GF-D8 (cell line): ENCODE measurements around the gene CYB561D2.

Experiments
- DNase-seq: peaks from one replicate; lab custom pipeline; 2025; lab: John Stamatoyannopoulos, UW

The CYB561D2 gene

DNA sequence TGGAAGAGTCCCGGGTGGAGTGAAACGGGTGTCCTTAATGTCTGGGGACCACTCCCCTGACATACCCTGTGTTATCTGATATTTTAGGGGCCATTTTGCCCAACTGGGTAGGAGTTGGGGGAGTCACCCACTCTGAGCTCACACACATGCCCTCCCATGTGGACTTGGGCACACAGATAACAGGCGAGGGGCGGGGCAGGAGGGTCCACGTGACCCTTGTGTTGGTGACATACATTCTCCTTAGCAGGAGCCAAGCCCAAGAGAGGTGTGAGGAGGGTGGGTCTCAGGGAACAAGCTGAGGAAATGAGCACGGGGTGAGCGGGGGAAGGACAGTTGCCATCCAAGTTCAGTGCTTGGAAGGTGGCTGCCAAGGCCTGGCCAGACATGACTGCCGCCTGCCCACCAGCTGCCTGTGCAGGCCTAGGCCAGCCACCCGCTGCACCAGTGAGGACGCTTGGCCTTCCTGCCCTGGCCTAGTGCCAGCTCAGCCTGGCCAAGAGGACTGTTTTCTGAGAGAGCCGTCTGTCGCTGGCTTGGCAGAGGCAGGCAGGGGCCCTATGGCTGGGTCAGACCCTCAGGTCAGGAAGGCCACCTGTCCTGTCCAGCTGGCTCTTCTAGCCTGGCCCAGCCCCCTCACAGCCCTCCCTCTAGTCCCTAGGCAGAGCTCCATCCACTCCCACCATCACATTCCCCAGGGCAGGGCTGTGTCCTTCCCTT is 40.0 kb downstream of the CYB561D2 start:
- DNase-seq, result no peak

DNA sequence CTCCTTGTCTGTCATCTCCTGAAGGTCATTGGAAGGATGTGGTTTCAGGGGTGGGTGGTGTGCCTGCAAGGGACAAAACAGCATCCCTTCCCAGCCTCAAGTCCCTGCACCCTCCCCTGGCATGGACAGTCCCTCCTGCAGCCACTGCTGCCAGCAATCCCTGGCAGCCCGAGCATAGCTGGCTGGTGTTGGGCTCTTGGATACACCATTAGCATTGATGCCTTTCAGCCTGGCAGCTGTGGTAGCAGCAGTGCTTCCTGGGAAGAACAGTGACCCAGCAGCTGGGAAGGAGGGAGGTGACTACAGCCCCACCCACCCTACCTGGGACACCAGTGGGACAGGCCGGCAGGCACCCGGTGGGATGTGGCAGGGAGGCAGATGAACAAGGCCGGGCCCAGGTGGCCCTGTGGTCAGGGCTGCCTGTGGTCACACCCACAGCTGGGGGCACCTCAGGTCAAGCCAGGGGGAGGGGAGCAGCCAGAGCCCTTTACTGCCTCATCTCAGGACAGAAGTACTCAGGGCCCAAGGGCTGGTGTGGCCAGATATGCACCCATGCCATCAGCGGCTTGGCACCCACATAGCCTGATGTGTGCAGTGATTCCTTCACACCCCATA is 41.5 kb downstream of the CYB561D2 start:
- no peak for DNase-seq

DNA sequence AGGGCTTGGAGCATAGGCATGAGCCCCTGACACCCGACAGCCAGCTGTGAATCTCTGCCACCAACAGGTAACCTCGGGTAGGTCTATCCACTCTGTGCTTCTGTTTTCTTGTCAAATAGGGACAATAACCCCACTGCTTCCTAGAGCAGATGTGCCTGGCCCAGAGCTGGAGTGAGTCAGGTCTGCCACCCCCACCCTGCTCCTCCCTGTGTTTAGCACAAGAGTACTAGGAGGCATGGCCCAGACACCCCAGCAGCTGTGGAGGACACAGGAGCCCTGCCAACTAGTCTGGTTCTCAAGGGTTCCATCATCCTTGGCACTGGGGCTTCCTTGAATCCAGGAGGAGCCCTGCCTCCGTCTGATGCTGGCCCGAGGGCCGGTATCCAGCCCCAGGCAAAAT is 42.4 kb downstream of the CYB561D2 start:
- no peak for DNase-seq

DNA sequence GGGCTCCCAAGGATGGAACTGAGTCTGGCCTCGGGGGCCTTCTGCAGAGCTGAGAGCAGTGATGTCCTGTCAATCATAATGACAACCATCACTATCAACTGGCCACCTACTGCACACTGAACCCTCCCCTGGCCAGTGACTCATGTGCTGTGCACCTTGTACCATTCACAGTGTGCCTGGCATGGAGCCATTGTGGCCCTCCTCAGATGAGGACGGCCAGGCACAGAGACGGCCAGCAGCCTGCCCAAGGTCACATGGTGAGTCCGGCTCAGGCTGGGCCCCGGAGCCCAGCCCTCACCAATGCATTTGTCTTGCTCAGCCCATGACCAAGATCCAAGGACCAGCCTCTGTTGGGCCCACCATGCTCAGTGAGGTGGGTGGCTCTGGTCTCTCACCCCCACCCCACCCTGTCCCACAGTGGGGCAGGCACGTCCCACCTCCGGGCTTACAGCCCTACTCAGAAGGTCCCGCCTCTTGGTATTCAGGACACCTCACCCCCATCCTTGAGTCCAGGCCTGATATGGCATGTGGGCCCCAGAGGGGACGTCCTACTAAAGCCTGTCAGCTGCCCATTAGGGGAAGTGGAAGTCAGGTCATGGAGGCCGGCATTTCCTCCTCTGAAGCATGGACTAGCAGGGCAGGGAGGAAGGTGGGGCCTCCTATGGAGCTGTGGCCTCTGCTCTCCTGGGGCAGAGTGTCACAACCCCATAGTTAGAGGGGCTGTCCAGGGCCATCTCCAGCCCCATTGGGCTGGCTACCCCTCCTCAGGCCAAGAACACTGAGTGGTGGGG is 44.6 kb downstream of the CYB561D2 start:
- DNase-seq, result no peak

DNA sequence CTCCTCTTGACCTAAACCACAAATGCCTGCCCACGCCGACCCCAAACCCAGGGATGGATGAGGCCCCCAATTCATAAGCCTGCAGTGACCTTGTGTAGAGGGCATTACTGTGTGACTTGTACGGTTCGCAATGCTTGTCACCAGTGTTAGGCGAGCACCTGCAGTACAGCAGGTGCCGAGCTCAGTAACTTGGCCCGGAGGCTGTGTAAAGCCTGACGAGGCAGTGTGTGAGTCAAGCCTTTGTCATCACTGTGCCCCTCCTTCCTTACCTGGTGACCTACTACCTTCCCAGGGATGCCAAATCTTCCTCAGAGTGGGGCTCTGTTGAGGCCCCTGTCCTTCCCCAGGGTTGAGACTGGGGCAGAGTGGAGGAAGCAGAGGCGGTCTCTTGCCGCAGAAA is 45.8 kb downstream of the CYB561D2 start:
- DNase-seq, result no peak

DNA sequence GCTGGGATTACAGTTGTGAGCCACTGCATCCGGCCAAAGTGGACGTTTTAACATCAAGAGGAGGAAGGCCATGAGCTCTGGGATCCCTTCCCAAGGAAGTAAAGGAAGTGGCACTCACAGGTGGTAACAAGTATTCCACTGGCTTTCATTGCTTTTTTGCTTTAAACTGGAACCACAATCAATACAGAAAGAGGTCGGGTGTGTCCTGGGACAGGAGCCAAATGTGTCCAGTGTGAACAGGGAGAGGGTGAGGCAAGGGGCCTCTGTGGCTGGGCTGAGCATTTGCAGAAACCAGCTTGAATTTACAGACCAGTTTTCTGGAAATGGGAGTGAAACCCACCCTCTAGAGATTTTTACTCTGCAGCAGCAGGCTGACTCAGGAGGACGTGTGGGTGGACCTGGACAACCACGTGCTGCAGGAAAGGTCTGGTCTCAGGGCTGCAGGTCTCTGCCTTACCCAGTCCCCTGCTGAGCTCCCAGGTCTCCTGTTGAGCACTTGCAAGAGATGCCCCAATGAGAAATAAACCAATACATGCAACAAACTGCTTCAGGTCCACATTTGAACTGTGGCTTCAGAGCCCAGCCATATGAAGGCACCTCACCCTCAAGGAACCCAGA is 51.4 kb downstream of the CYB561D2 start:
- DNase-seq, result no peak
